Ovary (tissue), 9 donors: ENCODE measurements around the gene TRIO. TPM values are rescaled to one million over a fixed set of nuclear protein-coding genes. Genes with fewer than 3 reads are reported as not detected.

Experiments used
- DNase-seq, 5 donors: peaks; one replicate each; pipeline ENCODE4 v3.0.0-alpha.2; 2019 to 2020
- H3K27ac ChIP-seq, 2 donors: fragments of 200-600 bp; one replicate each; pipeline versions ENCODE4 v1.5.1 to v1.8.0; 2019 to 2022
- H3K27me3 ChIP-seq: fragments of 200-600 bp; one replicate; pipeline ENCODE4 v1.8.0; 2022
- H3K36me3 ChIP-seq: fragments of 200-600 bp; sonication (generic); one replicate; pipeline ENCODE4 v1.5.1; 2019
- H3K4me1 ChIP-seq: one replicate; pipeline ENCODE4 v1.8.1; 2013; ENCODE audit warnings: mild to moderate bottlenecking, moderate library complexity; ENCODE audit not compliant: insufficient read depth
- H3K4me3 ChIP-seq: fragments of 200-600 bp; sonication (generic); one replicate; pipeline ENCODE4 v1.5.1; 2017
- H3K9me3 ChIP-seq, 2 donors: fragments of 200-600 bp in 1 of 2; sonication (generic) in 1 of 2; one replicate each; pipeline versions ENCODE4 v1.5.1 to v1.8.1; 2013 to 2019; ENCODE audit warnings: mild to moderate bottlenecking in 1 of 2, moderate library complexity in 1 of 2
- EP300 ChIP-seq: sonication (generic); formaldehyde crosslinking; IDR thresholded peaks from one replicate; pipeline ENCODE4 v1.6.1; 2017; ENCODE audit warnings: antibody characterized with exemption
- POLR2A ChIP-seq: fragments of 450-650 bp; IDR thresholded peaks from one replicate; pipeline ENCODE4 v1.6.1; 2017; ENCODE audit warnings: antibody characterized with exemption, mild to moderate bottlenecking, moderate library complexity
- WGBS, 3 donors: extraction: QIAGEN DNeasy Blood & Tissue Kit in 1 of 3; methylation state at CpG; one replicate each; pipeline versions ENCODE4 v1.1.5 to v1.1.7; 2013 to 2017; 5-methylcytosine and 5-hydroxymethylcytosine counted together
- intact Hi-C, 4 donors: fragments of 100-400 bp; cut with DNase I; formaldehyde crosslinking; loops; one replicate each; pipeline versions ENCODE4 v1.11.0 to v1.15.1; 2022 to 2023
- polyA plus RNA-seq, 2 donors: library from polyadenylated mRNA; stranded (reverse); fragments of 200-250 nt in 1 of 2; fragments of 350-450 nt in 1 of 2; fragmentation: Illumina TruSeq in 1 of 2; extraction: RNeasy Lipid Tissue Mini Kit (QIAGEN cat#74804) in 1 of 2; gene quantifications; one replicate each; pipeline ENCODE4 v1.2.3, GENCODE V29; 2013 to 2014
- total RNA-seq, 7 donors: library from RNA; depleted of rRNA in 2 of 7; stranded (reverse); fragments of >200 nt in 2 of 7; fragmentation: NEBNext Ultra II Directional in 3 of 7; extraction: Animal tissue kit (Norgen Biotek cat#: 25700) in 3 of 7; gene quantifications; one replicate each; pipeline versions ENCODE4 v1.1.0 to v1.2.4, GENCODE V29; 2016 to 2023
- TF ChIP-seq, protein P1 (sequence below), 3 donors: fragments of 450-650 bp in 2 of 3; fragments of 200-600 bp in 1 of 3; IDR thresholded peaks; one replicate each; pipeline versions ENCODE4 v1.5.1 to v1.8.0; 2016 to 2022; ENCODE audit warnings: antibody characterized with exemption in 3 of 3, mild to moderate bottlenecking in 1 of 3
- donor health status: DM: no; HTN: no; CAD: no; lungs with moderate emphysema.
- donor health status: DM: no; HTN: no; CAD: no.
- donor health status: Bipolar disorder and iron deficiency.
- donor health status: DM: yes; HTN: yes; CAD: no.
- donor health status: DM: no; HTN: no; CAD: no.
- donor health status: DM: yes; HTN: yes; CAD: no.

Gene TRIO
- total and polyA plus RNA-seq, 9 donors = 58.4 to 268 (median 125) TPM

DNA sequence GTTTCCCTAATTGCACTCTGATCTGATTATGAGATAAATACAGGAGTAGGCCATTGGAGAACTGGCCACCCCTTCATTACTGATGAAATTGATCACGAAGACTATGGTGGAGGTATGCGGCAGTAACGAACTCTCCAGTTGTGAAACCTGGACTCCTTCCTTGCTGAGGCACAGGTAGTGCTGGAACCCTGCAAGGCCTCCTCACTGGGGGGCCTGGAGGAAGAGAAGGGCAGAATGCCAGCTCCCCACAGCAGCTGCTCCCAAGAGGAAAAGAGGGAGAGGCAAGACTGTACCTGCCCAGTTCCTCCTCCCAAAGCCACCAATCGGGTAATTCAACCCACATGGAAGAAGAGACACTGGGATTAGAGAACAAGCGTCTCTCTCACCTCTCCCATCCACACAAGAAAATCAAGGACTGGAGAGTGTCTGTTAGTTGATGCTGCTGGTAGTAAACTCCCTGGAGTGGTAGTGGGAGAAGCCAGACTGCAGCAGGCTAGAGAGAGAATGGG lies 19.1 kb upstream of the TRIO start:
- no peaks in the 10 kb centered on the region for H3K9me3 ChIP-seq
- intact Hi-C loops = no loop called here
- 91 to 96% (median 92%) methylated on average over 5 of the region's 5 CpGs for WGBS, 3 donors
- DNase-seq = no peak
- H3K4me1 ChIP-seq = no peaks in the 10 kb centered on the region
- no peaks in the 10 kb centered on the region for H3K36me3 ChIP-seq
- no peak overlapping the region for H3K4me3 ChIP-seq
- no peak for TF ChIP-seq POLR2A
- no peak for TF ChIP-seq EP300
- TF ChIP-seq, protein P1, sequence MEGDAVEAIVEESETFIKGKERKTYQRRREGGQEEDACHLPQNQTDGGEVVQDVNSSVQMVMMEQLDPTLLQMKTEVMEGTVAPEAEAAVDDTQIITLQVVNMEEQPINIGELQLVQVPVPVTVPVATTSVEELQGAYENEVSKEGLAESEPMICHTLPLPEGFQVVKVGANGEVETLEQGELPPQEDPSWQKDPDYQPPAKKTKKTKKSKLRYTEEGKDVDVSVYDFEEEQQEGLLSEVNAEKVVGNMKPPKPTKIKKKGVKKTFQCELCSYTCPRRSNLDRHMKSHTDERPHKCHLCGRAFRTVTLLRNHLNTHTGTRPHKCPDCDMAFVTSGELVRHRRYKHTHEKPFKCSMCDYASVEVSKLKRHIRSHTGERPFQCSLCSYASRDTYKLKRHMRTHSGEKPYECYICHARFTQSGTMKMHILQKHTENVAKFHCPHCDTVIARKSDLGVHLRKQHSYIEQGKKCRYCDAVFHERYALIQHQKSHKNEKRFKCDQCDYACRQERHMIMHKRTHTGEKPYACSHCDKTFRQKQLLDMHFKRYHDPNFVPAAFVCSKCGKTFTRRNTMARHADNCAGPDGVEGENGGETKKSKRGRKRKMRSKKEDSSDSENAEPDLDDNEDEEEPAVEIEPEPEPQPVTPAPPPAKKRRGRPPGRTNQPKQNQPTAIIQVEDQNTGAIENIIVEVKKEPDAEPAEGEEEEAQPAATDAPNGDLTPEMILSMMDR (IDR thresholded peaks at IDR 0.05) = no peak
- no peaks in the 10 kb centered on the region for H3K27me3 ChIP-seq
- no peak overlapping the region for H3K27ac ChIP-seq

DNA sequence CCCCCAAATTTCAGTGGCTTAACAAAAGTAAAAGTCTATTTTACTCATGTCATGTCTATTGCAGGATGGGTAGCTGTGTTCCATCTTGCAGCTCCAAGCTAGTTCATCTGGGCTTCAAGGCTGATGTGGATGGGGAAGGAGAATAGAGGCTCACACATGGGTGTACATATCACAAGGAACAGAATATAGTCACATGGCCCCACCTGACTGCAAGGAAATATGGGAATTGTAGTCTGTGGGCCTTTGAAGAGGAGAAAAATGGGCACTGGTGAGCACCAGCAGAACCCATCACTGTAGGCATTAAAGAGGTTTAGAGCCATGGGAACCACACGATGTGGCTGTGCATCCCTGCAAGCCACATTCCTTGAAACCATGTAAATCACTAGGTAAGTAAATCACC lies 17.9 kb upstream of the TRIO start:
- intact Hi-C loops = no loop called here
- Histone ChIP-seq H3K27me3 (no peaks in the 10 kb centered on the region), H3K4me1 (no peaks in the 10 kb centered on the region), H3K9me3 (no peaks in the 10 kb centered on the region), H3K36me3 (no peaks in the 10 kb centered on the region), H3K4me3 (no peak overlapping the region), H3K27ac (no peak overlapping the region)
- 31 to 58% (median 38%) methylated on average over 1 of the region's 1 CpG for WGBS, 3 donors
- TF ChIP-seq EP300 (no peak), POLR2A (no peak)
- TF ChIP-seq, protein P1 (IDR thresholded peaks at IDR 0.05) = no peak
- DNase-seq = no peak

DNA sequence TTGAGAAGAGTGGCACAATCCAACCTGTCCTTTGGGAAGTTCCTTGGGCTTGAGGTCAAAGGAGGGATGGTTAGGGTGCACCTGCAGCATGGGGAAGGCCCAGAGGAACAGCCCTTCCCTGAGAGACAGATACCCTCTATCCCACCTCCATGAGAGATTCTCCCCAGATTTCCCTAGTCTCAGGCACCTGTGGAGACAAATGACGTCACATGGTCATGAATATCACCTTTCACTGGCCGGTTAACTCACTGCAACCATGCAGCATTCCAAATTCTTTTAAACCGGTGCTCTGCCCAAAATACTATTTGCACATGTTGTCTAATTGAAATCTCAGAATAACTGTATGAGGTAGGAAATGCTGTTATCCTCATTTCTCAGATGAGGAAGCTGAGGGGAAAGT lies 15.6 kb upstream of the TRIO start:
- H3K27me3 ChIP-seq = no peaks in the 10 kb centered on the region
- 52 to 70% (median 55%) methylated on average over 3 of the region's 3 CpGs for WGBS, 3 donors
- H3K4me3 ChIP-seq = no peak overlapping the region
- no peaks in the 10 kb centered on the region for H3K9me3 ChIP-seq
- no peak for TF ChIP-seq POLR2A
- TF ChIP-seq, protein P1 (IDR thresholded peaks at IDR 0.05) = no peak
- no peak for TF ChIP-seq EP300
- H3K4me1 ChIP-seq = no peaks in the 10 kb centered on the region
- no peak overlapping the region for H3K27ac ChIP-seq
- intact Hi-C loops = no loop called here
- H3K36me3 ChIP-seq = no peaks in the 10 kb centered on the region
- no peak for DNase-seq

DNA sequence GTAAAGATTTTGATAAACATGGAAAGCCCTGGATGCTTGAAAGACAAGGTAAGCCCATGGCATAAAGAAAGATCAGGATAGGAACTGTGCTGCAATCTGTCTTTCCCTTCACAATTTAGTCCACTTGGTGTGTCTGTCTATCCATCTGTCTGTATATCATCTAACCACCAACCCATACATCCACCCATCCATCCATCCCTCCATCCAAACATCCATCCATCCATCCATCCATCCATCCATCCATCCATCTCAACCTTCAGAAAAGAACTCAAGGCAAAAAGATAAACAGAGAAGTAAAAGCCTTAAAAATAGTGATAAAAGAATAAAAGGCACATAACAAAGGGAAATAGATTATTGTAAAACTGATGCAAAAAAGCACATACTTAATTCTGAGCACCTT lies 15.1 kb upstream of the TRIO start:
- Histone ChIP-seq H3K4me1 (no peaks in the 10 kb centered on the region), H3K27me3 (no peaks in the 10 kb centered on the region), H3K36me3 (no peaks in the 10 kb centered on the region), H3K27ac (no peak overlapping the region), H3K4me3 (no peak overlapping the region), H3K9me3 (no peaks in the 10 kb centered on the region)
- TF ChIP-seq, protein P1 (IDR thresholded peaks at IDR 0.05) = no peak
- no peak for TF ChIP-seq POLR2A
- intact Hi-C loops = no loop called here
- no peak for DNase-seq

DNA sequence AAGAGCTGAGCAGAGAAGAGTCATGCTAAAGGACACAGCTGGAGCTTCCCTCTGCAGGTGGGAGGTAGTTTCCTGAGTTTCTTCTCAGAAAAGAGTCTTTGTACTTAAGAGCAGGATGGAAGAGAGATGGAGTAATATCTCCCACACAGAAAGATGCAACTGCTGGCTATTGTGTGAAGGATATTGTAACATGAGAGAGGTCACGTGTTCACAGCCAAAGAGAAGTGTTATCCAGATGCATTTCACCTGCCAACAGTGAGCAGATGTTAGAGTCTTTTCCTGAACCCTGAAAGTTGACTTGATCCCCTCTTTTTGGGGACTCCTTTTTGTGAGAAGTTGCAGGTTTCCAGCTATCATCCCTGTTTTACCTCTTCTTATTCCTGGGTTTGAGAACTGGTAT lies 14.0 kb upstream of the TRIO start:
- intact Hi-C loops = no loop called here
- 55 to 73% (median 67%) methylated on average over 1 of the region's 1 CpG for WGBS, 3 donors

More for the DNA sequence above, 14.0 kb upstream of the TRIO start:
- Histone ChIP-seq H3K27me3 (no peaks in the 10 kb centered on the region), H3K27ac (no peak overlapping the region), H3K4me1 (no peaks in the 10 kb centered on the region), H3K9me3 (no peaks in the 10 kb centered on the region), H3K36me3 (no peaks in the 10 kb centered on the region), H3K4me3 (no peak overlapping the region)
- DNase-seq = no peak
- TF ChIP-seq EP300 (no peak), POLR2A (no peak)
- TF ChIP-seq, protein P1 (IDR thresholded peaks at IDR 0.05) = no peak
